Heart right ventricle (tissue), 16 donors: ENCODE data around the gene ADARB2. TPM values are rescaled to one million over a fixed set of nuclear protein-coding genes. Genes with fewer than 3 reads are reported as not detected.
"Not testable (repeated sequence)": the region's sequence is repeated elsewhere in the genome, so short reads cannot be mapped to it uniquely, and the experiment has no call there.

Experiments
- ATAC-seq, 8 donors: fragments of 200-7000 bp; cut with Tn5 transposase; one replicate each; pipeline ENCODE4 v1.9.1; 2020; ENCODE audit warnings: mild to moderate bottlenecking in 8 of 8, moderate library complexity in 8 of 8, moderate number of reproducible peaks in 1 of 8
- DNase-seq, 2 donors: peaks; one replicate each; pipeline ENCODE4 v3.0.0-alpha.2; 2020
- H3K27ac ChIP-seq, 10 donors: fragments of 200-600 bp; sonication (generic) in 2 of 10; one replicate each; pipeline versions ENCODE4 v1.5.0 to v1.8.0; 2020 to 2022; ENCODE audit warnings: mild to moderate bottlenecking in 3 of 10
- H3K27me3 ChIP-seq, 7 donors: fragments of 200-600 bp; one replicate each; pipeline ENCODE4 v1.8.0; 2021 to 2022; ENCODE audit warnings: mild to moderate bottlenecking in 2 of 7
- H3K36me3 ChIP-seq, 9 donors: fragments of 200-600 bp; sonication (generic) in 1 of 9; one replicate each; pipeline versions ENCODE4 v1.5.0 to v1.8.0; 2020 to 2022; ENCODE audit warnings: mild to moderate bottlenecking in 2 of 9
- H3K4me1 ChIP-seq, 9 donors: fragments of 200-600 bp; sonication (generic) in 1 of 9; one replicate each; pipeline versions ENCODE4 v1.5.0 to v1.8.0; 2020 to 2022; ENCODE audit warnings: mild to moderate bottlenecking in 4 of 9
- H3K4me3 ChIP-seq, 10 donors: fragments of 200-600 bp; sonication (generic) in 2 of 10; one replicate each; pipeline versions ENCODE4 v1.5.0 to v1.8.0; 2020 to 2022; ENCODE audit warnings: mild to moderate bottlenecking in 7 of 10, moderate library complexity in 2 of 10
- H3K9me3 ChIP-seq, 11 donors: fragments of 200-600 bp in 10 of 11; sonication (generic) in 2 of 11; one replicate each; pipeline versions ENCODE4 v1.5.0 to v1.8.0; 2013 to 2022; ENCODE audit warnings: mild to moderate bottlenecking in 2 of 11, control low read depth in 1 of 11, moderate library complexity in 1 of 11
- CTCF ChIP-seq, 9 donors: fragments of 200-600 bp; sonication (generic) in 2 of 9; IDR thresholded peaks; one replicate each; pipeline versions ENCODE4 v1.5.0 to v1.8.0; 2021 to 2022; ENCODE audit warnings: antibody characterized with exemption in 9 of 9, mild to moderate bottlenecking in 5 of 9, moderate library complexity in 1 of 9
- WGBS, 2 donors: extraction: QIAGEN DNeasy Blood & Tissue Kit; methylation state at CpG; one replicate each; pipeline ENCODE4 v1.1.7; 2013; ENCODE audit warnings: inconsistent platforms in 1 of 2; 5-methylcytosine and 5-hydroxymethylcytosine counted together
- intact Hi-C, 10 donors: fragments of 100-400 bp; cut with DNase I; formaldehyde crosslinking; loops; one replicate each; pipeline versions ENCODE4 v1.11.1 to v1.14.2; 2022
- polyA plus RNA-seq, 2 donors: library from polyadenylated mRNA; stranded (reverse); fragments of 200-250 nt; gene quantifications; one replicate each; pipeline ENCODE4 v1.2.3, GENCODE V29; 2013
- total RNA-seq, 10 donors: library from RNA; stranded (reverse); fragmentation: NEBNext Ultra II Directional in 3 of 10; extraction: Animal tissue kit (Norgen Biotek cat#: 25700) in 3 of 10; gene quantifications; one replicate each; pipeline versions ENCODE4 v1.2.1 to v1.2.4, GENCODE V29; 2021 to 2023
- donor health status: Arrhythmogenic right ventricular cardiomyopathy.
- donor health status: ischemic (EF 13 %, LVEDD 7.1; RV severe dilation, severe dysfunction).
- donor health status: healthy with polysubstance abuse.
- donor health status: DM: no; HTN: yes; CAD: no.
- donor health status: DM: no; HTN: no; CAD: no.
- donor health status: ischemic (EF 25% LVEDD 6.9; RV normal size, moderate dysfunction).
- donor health status: ischemic (EF 25% LVEDD 5.7; RV mildly dilated, moderate dysfunction).
- donor health status: healthy.
- donor health status: DM: yes; HTN: yes; CAD: no.
- donor health status: Ischemic cardiomyopathy.
- donor health status: ischemic (EF 35%, LVEDD 5.7; RV mildly dilated, moderate dysfunction).
- donor health status: nonischemic (EF 11% LVEDD 7.7; RV severe dilation, severe dysfunction).
- donor health status: DM: yes; HTN: yes; CAD: no.
- donor health status: PGD.
- donor health status: ischemic (EF 29% LVEDD 5.4; RV normal size, mild dysfunction).
- donor health status: nonischemic (EF 23%, LVEDD 6.1; RV moderate dilation, normal function).

Gene ADARB2
- total and polyA plus RNA-seq, 12 donors = 0.08 to 0.47 (median 0.17) TPM; not detected in 2

DNA sequence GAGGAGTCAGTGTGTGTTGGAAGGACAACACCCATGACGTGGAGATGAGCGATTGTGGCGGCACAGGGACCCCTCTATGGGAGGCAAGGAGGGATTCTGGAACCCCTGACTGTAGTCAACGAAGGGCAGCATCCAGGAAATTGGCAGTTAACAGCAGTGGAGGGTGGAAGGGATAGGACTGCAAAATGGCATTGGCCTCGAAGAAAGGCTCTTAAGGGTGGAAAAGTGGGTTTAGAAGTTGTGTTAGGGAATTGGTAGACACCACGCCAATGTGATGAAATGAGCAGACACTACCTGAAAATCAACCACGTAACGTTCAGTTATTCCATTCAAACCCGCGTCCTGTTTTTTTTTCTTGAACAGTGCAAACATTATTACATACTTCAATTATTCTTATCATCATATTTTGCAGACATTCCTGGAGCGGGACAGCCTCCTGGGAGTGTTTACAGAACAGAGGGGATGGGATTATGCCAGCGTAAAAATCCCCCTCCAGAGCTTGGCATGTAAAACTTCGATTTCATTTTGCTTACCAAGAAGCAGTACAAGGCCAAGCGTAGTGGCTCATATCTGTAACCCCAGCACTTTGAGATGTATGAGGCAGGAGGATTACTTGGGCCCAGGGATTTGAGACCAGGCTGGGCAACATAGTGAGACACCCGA, 409.0 kb downstream of the ADARB2 start:
- Histone ChIP-seq H3K27me3 (peaks cover 0 to 40% (median 0%) of the 10 kb centered on the region in 7 donors), H3K4me1 (no peaks in the 10 kb centered on the region), H3K27ac (no peak overlapping the region), H3K9me3 (no peaks in the 10 kb centered on the region), H3K36me3 (no peaks in the 10 kb centered on the region), H3K4me3 (no peak overlapping the region)
- intact Hi-C loops = no loop called here
- TF ChIP-seq CTCF (IDR thresholded peaks at IDR 0.05) = no peak
- WGBS, 2 donors = 83 to 84% methylated on average over 15 of the region's 15 CpGs
- DNase-seq (no peak), ATAC-seq (no peak)

- intact Hi-C loops = no loop called here
- Histone ChIP-seq H3K27me3 (peaks cover 0 to 35% (median 0%) of the 10 kb centered on the region in 7 donors), H3K9me3 (no peaks in the 10 kb centered on the region), H3K27ac (no peak overlapping the region), H3K4me3 (no peak overlapping the region), H3K4me1 (no peaks in the 10 kb centered on the region), H3K36me3 (no peaks in the 10 kb centered on the region)
- ATAC-seq = no peak
- WGBS, 2 donors = 80 to 86% methylated on average over 15 of the region's 15 CpGs
- no peak for DNase-seq
- no peak for TF ChIP-seq CTCF (IDR thresholded peaks at IDR 0.05)
Observed at GRCh38 chr10:1327759-1328158, 409.6 kb downstream of the ADARB2 start.

DNA sequence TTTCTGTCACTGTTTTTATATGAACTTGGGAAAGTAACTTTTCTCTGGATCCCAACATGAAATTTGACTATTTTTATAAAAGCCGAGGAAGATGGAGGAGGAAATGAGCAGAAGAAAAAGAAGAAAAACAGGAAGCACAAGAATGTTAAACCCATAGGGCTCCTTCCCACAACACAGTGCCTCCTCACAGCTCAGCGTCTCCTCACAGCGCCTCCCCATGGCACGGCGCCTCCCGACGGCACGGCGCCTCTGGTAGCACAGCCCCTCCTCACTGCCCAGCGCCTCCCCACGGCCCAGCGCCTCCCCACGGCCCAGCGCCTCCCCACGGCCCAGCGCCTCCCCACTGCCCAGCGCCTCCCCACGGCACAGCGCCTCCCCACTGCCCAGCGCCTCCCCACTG, 410.8 kb downstream of the ADARB2 start:
- H3K9me3 ChIP-seq, ATAC-seq, DNase-seq, H3K36me3 ChIP-seq, H3K4me1 ChIP-seq, H3K27ac ChIP-seq, intact Hi-C loops, H3K4me3 ChIP-seq: not testable (repeated sequence)
- WGBS, 2 donors = 75 to 81% methylated on average over 17 to 18 of the region's 20 CpGs
- H3K27me3 ChIP-seq = peaks cover 0 to 46% (median 11%) of the 10 kb centered on the region in 7 donors

DNA sequence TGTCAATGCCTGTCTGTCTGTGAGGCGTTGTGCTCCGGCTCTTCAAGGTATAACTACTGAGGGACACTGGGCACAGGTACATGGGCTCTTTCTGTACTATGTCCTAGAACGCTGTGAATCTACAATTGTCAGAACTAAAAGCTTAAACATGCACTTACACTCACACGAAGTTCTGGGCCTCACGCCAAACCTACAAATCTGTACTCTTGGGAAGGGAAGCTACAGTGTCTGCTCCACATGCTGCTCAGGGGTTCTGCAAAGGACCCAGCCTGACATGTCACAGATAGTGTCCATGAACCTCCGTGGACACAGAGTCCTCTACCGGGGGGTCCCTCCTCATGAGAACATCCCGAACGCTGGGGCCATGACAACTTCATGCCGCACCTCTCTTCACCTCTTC, 412.4 kb downstream of the ADARB2 start:
- DNase-seq = no peak
- ATAC-seq = no peak
- intact Hi-C loops = no loop called here

More for the DNA sequence above, 412.4 kb downstream of the ADARB2 start:
- Histone ChIP-seq H3K9me3 (peaks cover 0 to 2% (median 0%) of the 10 kb centered on the region in 11 donors), H3K4me1 (no peaks in the 10 kb centered on the region), H3K27ac (no peak overlapping the region), H3K4me3 (no peak overlapping the region), H3K27me3 (peaks cover 0 to 36% (median 11%) of the 10 kb centered on the region in 7 donors), H3K36me3 (no peaks in the 10 kb centered on the region)
- no peak for TF ChIP-seq CTCF (IDR thresholded peaks at IDR 0.05)
- WGBS, 2 donors = 58 to 61% methylated on average over 10 of the region's 10 CpGs
